Effector CD8-positive, alpha-beta T cell (primary cell): ENCODE measurements around the gene LRMDA.

Experiments
- DNase-seq: peaks from one replicate; lab custom pipeline; 2025; lab: John Stamatoyannopoulos, UW
- total RNA-seq, 4 experiments: gene quantifications; one replicate each; lab custom pipeline; 2026; lab: John Stamatoyannopoulos, UW

The LRMDA gene
- total RNA-seq = 0 reads per million in 4 experiments

DNA sequence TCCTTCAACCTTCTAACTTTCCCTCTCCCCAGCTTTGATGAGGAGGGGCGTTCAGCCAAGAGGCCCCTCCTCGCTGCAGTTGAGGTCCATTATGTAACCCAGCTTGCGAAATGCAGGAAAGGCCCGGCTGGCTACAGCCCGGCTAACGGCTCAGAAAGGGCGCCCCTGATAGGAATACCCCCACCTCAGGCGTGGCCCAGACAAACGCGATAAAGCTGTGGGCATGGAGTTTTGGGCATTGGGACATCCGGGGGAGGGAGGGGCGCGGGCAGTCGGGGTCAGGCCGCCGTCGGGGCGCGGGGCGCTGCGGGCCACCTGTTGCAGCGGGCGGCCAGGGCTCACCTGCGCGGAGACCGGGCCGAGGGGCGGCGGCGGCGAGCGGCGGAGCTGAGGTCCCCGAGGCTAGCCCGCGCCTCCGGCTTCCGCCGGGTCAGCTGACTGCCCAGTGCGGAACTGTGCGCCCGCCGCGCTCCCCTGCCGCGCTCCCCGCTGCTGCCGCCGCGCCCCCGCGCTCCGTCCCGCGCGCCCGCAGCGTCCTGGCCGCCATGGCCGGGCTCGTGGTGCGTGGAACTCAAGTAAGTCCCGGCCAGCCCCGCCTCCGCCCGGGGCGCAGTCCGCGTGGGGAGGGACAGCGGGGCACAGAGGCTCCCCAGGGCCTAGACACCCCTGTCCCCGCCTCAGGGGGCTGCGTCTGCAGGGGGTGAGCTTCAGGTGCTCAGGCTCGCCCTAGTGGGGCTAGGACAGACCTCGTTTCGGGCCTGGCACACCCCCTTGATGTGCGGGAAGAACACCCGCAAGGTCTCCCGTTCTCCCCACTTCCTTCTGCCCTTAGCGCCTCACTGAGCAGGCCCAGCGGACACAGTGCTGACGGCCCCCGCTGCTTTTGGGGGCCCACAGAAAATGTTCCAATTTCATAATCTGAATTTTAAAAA, at the start of gene LRMDA:
LRMDA (plus strand) TSS at position 445 of the 932 bp plus-strand sequence.
- no peak for DNase-seq

DNA sequence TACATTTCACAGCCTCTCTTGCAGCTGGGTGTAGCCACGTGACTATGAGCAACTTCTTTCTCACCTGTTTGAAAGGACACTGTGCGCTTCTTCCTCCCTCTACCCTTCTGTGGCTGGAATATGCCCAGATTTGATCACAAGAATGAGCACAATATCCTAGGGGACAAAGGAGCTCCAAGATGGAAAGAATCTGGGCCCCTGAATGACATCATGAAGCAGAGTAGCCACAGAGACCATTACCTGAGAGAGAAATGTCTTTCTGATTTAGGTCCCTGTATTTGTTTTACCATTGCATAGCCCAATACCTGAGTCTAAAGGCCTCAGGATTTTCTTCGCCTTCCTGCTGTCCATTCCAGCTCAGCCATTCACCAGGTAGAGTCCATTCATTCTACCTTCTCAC, 45.3 kb upstream of the LRMDA start:
- no peak for DNase-seq

DNA sequence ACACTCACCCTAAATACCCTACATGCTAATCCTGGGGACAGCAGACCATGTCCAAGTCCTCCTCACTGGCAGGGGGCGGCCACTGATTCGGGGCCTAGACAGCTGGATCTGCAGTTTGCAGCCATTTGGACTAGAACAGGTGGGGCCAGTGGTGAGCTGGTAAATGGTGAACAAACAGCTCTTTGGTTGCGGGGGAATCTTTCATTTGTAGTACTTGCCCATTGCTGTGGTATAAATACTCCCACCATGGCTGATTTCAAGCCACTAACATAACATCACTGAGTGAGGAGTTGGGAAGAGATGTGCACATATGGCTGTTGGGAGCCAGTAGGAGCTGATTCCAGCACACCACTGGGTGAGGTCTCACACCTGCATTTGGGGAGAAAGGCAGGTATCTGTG, 43.3 kb upstream of the LRMDA start:
- no peak for DNase-seq

GRCh38 chr10:75390178-75390577, 41.2 kb upstream of the LRMDA start:
- no peak for DNase-seq

GRCh38 chr10:75392271-75392670, 39.2 kb upstream of the LRMDA start:
- DNase-seq = no peak

GRCh38 chr10:75392744-75393143, 38.7 kb upstream of the LRMDA start:
- DNase-seq = no peak

DNA sequence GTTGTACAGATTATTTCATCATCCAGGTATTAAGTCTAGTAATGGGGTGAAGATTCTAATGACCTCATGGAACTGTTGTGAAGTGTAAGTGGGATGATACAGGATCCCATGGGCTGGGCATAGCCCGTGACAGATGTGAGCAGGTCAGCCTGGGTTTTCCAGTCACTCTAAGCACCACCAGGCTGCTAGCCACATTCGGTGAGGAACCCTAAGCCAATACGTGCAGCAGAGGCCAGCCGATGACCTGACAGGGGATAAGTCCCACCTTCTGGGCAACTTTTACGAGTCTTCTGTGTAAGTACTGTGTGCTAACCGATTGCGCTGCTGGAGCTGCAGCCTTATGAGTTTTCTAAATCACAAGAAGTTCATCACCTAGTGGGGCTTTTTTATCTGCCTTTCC, 37.2 kb upstream of the LRMDA start:
- DNase-seq = no peak

DNA sequence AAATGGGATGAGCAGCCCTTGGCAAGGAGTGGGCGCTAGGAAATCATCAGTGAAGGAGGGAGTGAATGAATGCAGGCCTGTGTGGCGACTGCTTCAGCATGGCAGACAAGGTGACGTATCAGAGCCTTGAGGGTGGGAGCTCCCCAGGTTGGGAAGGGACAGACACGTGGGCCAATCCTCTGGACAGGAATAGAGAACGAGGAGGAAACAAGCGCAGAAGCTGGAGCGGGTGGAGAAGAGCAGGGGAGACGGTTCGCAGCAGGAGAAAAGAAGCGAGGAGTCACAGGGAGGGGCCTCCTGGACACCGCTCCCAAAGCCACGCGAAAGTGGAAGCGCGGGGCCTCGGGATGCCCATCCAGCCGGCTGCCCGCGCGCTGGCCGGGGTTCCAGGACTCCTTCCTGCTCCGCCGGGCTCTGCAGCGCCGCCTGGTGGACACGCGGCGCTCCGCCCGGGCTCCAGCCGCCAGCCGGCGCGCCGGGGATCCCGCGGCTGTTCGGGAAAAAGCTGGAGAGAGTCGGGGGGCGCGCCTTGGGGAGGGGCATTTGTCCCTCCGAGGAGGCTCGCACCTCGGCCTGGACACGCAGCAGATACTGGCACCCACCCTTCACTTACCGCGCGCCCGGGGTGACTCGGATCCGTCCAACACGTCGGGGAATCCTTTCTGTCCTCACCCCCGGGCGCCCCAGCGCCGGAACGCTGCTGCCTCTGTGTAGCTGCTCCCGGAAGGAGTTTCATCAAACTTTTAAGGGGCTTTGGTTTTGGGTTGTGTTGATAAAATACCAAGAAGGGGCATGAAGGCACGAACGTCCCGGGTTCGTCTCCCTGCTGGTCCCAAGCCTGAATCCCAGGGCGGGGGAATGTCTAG, 36.1 kb upstream of the LRMDA start:
- DNase-seq = no peak

DNA sequence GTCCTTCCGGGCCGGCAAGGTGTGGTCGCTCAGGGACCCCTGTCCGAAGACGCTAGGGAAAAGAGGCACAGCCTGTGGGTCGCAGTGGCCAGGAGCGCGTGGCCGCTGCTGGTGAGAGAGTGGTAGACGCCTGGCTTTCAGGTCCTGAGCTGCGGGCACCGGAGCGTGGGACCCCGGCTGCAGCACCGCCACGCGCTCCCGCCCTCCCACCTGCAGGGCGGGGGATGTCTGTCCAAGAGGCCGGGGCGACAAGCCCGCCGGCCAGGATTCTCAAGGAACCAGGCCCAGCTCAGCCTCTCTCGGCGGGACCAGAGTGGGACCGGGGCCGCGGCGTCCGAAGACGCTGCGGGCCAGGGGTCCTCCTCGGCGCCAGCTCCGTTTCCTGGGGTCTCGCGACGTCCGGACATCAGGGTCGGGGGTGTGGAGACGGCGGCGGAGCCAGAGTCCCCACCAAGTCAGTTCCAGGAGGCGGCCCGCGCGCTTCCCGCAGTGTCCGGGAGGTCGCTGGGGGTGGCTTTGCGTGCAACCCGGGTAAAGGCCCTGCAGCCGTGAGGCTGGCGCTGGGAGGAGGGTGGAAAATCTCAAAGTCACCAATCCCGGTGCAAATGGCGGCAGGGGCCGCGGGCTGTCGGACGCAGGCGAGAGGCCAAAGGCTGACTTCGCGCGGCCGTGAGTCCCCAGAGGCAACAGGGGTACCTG, 35.3 kb upstream of the LRMDA start:
- DNase-seq = no peak

DNA sequence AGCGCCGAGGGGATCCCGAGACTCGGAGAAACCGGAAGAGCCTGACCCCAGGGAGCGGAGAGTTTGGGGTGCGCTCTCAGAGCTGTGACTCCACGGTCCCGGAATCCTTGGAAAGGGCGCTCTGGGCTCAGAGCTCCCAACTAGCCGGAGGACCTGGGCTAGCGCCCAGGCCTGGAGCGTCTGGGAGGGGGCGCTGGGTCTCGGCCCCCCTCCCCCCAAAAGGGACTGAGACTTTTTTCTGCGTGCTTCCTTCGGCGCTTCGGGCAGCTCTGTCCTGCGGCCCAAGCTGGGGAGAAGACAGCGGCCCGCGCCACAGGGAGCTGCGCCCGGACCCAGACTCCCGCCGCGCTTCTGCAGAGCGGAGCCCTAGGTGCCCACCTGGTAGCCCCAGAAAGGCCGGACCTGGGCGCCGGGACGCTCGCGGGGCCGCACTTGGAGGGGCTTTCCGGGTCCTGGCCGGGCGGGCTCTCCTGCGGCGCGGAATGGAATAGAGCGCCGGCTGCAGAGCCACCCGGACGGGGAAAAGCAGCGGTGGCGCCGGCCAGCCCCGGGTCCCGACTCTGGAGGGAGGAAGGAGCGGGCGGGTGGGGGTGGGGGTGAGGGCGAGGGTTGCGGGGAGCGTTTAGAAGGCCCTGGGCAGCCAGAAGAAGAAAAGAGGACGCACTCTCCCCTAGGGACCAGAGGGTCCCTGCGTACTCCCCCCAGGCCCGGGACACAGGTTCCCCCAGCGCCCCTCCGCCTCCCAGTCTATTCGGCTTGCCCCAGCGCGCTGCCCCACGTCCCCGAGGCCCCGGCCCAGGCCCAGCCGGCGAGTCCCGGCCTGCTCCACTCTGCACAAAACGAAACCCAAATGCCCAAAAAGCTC, 34.6 kb upstream of the LRMDA start:
- no peak for DNase-seq

GRCh38 chr10:75397496-75398199, 33.8 kb upstream of the LRMDA start:
- no peak for DNase-seq

DNA sequence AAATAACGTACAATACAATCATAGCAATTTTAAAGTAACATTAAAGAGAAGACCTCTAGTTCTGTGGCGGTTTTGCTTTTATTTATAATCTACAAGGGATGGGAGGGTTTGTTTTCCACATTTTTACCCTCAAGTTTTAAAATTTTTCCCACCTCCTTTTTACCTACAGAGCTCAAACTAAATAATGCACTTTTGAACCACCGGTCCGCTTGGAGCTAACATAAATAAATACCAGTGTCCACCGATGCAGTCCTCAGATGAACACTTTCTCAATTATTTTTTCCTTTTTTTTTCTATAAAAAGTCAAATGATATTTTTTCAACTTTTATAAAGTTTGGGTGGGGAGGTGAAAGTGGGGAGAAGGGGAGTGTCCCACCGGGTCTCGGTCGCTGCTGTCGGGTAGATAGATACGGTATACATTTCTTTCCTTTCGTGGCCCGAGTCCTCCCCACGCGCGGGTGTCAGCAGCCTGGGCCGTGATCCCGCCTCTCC, 33.2 kb upstream of the LRMDA start:
- no peak for DNase-seq

DNA sequence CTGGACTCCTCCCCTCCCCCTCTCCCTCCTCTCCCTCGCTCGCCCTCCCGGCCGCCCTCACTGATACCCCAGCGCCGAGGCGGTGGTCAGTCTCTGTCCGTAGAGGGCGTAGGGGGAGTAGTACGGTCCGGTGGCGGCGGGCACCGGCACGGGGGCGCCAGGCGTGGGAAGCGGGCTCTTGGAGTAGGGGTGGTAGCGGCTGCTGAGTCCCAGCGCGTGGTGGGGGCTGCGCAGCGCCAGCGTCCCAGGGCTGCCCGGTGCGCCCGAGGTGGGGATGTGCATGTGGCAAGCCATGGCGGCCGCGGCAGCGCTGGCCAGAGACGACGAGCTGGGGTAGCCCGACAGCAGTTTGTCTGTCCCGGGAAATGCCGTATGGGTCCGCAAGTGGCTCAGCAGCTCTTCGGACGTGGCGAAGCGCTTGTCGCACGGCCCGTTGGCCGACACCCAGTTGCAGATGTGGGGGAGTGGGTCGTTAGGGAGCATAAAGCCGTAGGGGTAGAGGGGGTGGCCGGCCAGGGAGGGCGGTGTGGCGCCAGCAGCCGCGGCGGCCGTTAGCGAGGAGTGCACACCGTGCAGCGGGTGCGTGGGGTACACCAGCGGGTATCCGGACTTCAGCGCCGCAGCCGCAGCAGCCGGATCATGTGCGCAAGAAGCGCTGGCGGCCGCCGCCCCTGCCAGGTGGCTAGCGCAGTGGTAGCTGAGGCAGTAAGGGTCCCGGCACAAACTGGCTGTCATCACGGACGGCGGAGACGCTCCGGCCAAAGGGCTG, 32.5 kb upstream of the LRMDA start:
- no peak for DNase-seq

- no peak for DNase-seq
Measured at GRCh38 chr10:75399461-75400162, 31.8 kb upstream of the LRMDA start.

DNA sequence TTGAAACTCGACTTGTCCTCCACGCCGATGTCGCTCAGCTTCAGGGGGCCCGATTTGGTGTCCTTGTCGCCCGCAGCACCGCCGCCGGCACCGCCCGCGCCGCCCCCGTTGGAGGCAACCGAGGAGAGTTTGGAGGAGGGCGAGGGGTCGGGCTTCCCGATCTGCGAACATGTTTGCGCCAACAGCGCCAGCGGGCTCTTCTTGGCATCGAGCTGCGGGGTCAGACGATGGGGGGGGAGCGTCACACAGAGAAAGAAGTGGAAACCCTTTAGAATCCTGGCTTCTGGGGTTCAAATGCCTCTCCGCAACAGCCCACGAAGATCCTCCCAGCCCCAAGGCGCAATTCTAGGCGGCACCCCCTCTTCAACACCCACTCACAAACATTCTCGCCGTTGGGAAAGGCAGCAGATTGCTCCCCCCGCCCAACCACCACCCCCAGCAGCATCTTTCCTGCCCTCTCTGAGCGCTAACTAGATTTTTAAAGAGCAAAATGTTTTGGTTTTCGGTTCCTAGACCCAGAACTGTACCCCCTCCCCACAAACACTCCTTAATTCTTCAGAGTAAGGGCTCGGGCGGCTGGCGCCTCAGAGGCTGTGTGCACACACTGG, 31.2 kb upstream of the LRMDA start:
- no peak for DNase-seq

GRCh38 chr10:75400771-75401568, 30.5 kb upstream of the LRMDA start:
- DNase-seq = no peak
